ENCODE measurements around the gene TMEM30B.

DNA sequence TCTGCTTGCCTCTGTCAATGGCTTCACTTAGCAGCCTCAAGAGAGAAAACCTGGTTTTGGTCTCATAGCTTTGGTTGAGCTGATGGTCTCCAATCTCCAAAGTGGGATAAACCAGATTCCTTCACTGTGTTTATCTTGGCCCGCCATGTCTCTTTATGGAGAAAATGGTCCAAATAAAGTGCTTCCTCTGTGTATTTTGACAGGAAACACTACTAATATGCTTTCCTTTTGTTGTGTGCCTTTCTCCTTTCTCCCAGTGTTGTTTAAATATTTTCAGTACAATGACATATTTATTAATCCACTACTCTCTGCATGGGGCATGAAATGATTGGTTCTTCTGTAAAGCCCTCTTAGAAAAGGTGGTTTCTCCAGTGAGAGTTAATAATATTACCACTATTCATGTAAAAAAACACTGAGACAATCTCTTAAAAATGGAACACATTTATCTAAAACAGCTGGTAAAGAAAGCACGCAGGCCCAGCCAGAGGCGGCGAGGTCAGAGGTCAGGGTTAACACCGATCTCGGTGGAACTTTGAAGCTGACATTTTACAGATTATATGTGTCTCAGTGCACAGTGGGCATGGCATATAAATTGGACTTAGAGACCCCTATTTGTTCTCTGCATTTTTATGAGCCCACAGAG is 24.2 kb downstream of the TMEM30B start:
- no peak for TF ChIP-seq POLR2A (IDR thresholded peaks at IDR 0.05)
- TF ChIP-seq, protein P1, sequence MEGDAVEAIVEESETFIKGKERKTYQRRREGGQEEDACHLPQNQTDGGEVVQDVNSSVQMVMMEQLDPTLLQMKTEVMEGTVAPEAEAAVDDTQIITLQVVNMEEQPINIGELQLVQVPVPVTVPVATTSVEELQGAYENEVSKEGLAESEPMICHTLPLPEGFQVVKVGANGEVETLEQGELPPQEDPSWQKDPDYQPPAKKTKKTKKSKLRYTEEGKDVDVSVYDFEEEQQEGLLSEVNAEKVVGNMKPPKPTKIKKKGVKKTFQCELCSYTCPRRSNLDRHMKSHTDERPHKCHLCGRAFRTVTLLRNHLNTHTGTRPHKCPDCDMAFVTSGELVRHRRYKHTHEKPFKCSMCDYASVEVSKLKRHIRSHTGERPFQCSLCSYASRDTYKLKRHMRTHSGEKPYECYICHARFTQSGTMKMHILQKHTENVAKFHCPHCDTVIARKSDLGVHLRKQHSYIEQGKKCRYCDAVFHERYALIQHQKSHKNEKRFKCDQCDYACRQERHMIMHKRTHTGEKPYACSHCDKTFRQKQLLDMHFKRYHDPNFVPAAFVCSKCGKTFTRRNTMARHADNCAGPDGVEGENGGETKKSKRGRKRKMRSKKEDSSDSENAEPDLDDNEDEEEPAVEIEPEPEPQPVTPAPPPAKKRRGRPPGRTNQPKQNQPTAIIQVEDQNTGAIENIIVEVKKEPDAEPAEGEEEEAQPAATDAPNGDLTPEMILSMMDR (IDR thresholded peaks at IDR 0.05) = no peak

All from right lobe of liver (tissue), 4 donors.